HG03060 (cell line): ENCODE measurements around the gene NOP14.
"Not testable (repeated sequence)": the region's sequence is repeated elsewhere in the genome, so short reads cannot be mapped to it uniquely, and the experiment has no call there.

Source experiments
- ATAC-seq: cut with Tn5 transposase; IDR thresholded peaks from one replicate; pipeline ENCODE4 v1.9.1; 2021; ENCODE audit warnings: low read depth, moderate number of reproducible peaks; ENCODE audit not compliant: unreplicated experiment

The NOP14 gene

GRCh38 chr4:2918300-2918699, 44.9 kb downstream of the NOP14 start:
- ATAC-seq, result not testable (repeated sequence)

GRCh38 chr4:2916696-2917095, 46.5 kb downstream of the NOP14 start:
- not testable (repeated sequence) for ATAC-seq

GRCh38 chr4:2915789-2916188, 47.4 kb downstream of the NOP14 start:
- no peak for ATAC-seq

- ATAC-seq, result no peak
Measured at GRCh38 chr4:2914256-2915126, 48.7 kb downstream of the NOP14 start.

GRCh38 chr4:2913168-2913567, 50.0 kb downstream of the NOP14 start:
- ATAC-seq, result no peak

GRCh38 chr4:2911868-2912267, 51.3 kb downstream of the NOP14 start:
- no peak for ATAC-seq

GRCh38 chr4:2910409-2910808, 52.8 kb downstream of the NOP14 start:
- no peak for ATAC-seq

GRCh38 chr4:2909583-2909982, 53.6 kb downstream of the NOP14 start:
- ATAC-seq, result no peak

GRCh38 chr4:2908686-2909085, 54.5 kb downstream of the NOP14 start:
- ATAC-seq, result no peak

- no peak for ATAC-seq
Measured at GRCh38 chr4:2907706-2908293, 55.4 kb downstream of the NOP14 start.

- ATAC-seq, result no peak
Measured at GRCh38 chr4:2907226-2907625, 56.0 kb downstream of the NOP14 start.

GRCh38 chr4:2906218-2906617, 57.0 kb downstream of the NOP14 start:
- no peak for ATAC-seq

GRCh38 chr4:2905544-2905943, 57.7 kb downstream of the NOP14 start:
- no peak for ATAC-seq

GRCh38 chr4:2902126-2902525, 61.1 kb downstream of the NOP14 start:
- ATAC-seq, result no peak

- no peak for ATAC-seq
Measured at GRCh38 chr4:2901186-2901585, 62.0 kb downstream of the NOP14 start.

- ATAC-seq, result no peak
Measured at GRCh38 chr4:2900741-2901140, 62.5 kb downstream of the NOP14 start.

- ATAC-seq, result no peak
Measured at GRCh38 chr4:2898001-2898400, 65.2 kb downstream of the NOP14 start.

GRCh38 chr4:2893772-2894171, 69.4 kb downstream of the NOP14 start:
- ATAC-seq, result no peak

- no peak for ATAC-seq
Measured at GRCh38 chr4:2891294-2891693, 71.9 kb downstream of the NOP14 start.

- no peak for ATAC-seq
Measured at GRCh38 chr4:2888886-2889285, 74.3 kb downstream of the NOP14 start.
